BLaER1 treated with 17β-estradiol and CSF1 and Interleukin-3, amounts not matched to agents 10 nM and 100 nM (cell line): ENCODE results near the gene XYLB.

Experiments used
- H3K27ac ChIP-seq, 11 experiments: shearing (Covaris generic); formaldehyde crosslinking; 2 replicates each; pipeline ENCODE4 v1.8.1; 2022
- H3K27me3 ChIP-seq, 11 experiments: shearing (Covaris generic); formaldehyde crosslinking; 2 replicates each; pipeline ENCODE4 v1.8.1; 2022
- H3K36me3 ChIP-seq, 11 experiments: shearing (Covaris generic); formaldehyde crosslinking; 2 replicates each; pipeline ENCODE4 v1.8.1; 2022
- H3K4me1 ChIP-seq, 10 experiments: shearing (Covaris generic); formaldehyde crosslinking; 2 replicates each; pipeline ENCODE4 v1.8.1; 2022
- H3K4me2 ChIP-seq, 11 experiments: shearing (Covaris generic); formaldehyde crosslinking; 2 replicates each; pipeline ENCODE4 v1.8.1; 2022
- H3K4me3 ChIP-seq, 10 experiments: shearing (Covaris generic); formaldehyde crosslinking; 2 replicates each; pipeline ENCODE4 v1.8.1; 2022
- H3K9ac ChIP-seq, 11 experiments: shearing (Covaris generic); formaldehyde crosslinking; 2 replicates each; pipeline ENCODE4 v1.8.1; 2022
- H3K9me3 ChIP-seq, 11 experiments: shearing (Covaris generic); formaldehyde crosslinking; replicated peaks in 1 of 11; 2 replicates each; pipeline ENCODE4 v1.8.1; 2022
- H4K20me1 ChIP-seq, 11 experiments: shearing (Covaris generic); formaldehyde crosslinking; 2 replicates each; pipeline ENCODE4 v1.8.1; 2022
- Cebpa-rat ChIP-seq, 11 experiments: shearing (Covaris generic); IDR thresholded peaks; 2 replicates each; pipeline ENCODE4 v1.8.1; 2022

XYLB gene

GRCh38 chr3:38457111-38458003 is 110.8 kb downstream of the XYLB start:
- Histone ChIP-seq H3K4me1 (peaks cover 30 to 54% (median 40%) of the 10 kb centered on the region in 10 experiments), H3K27me3 (no peaks in the 10 kb centered on the region), H3K27ac (no peak overlapping the region), H3K9me3 (peaks cover 0 to 18% (median 2%) of the 10 kb centered on the region in 11 experiments; a peak in 4 of 22 replicates), H3K4me2 (peak overlapping the region in 4 of 11 experiments; percentile 14 to 70 (median 38); a peak in 6 of 22 replicates), H3K9ac (no peak overlapping the region), H4K20me1 (peaks cover 19 to 62% (median 56%) of the 10 kb centered on the region in 11 experiments; a peak in 21 of 22 replicates), H3K4me3 (no peak overlapping the region), H3K36me3 (peaks cover 0 to 13% (median 6%) of the 10 kb centered on the region in 11 experiments; a peak in 7 of 22 replicates)
- no peak for TF ChIP-seq Cebpa-rat (IDR thresholded peaks at IDR 0.05)

- TF ChIP-seq Cebpa-rat (IDR thresholded peaks at IDR 0.05), result no peak
- Histone ChIP-seq H3K27ac (no peak overlapping the region), H3K27me3 (no peaks in the 10 kb centered on the region), H3K9me3 (peaks cover 5 to 32% (median 17%) of the 10 kb centered on the region in 11 experiments; a peak in 17 of 22 replicates), H3K4me2 (peak overlapping the region; percentile 6 to 57 (median 32); a peak in 12 of 22 replicates), H3K9ac (no peak overlapping the region), H4K20me1 (peaks cover 16 to 74% (median 57%) of the 10 kb centered on the region in 11 experiments; a peak in 21 of 22 replicates), H3K4me1 (peaks cover 25 to 54% (median 34%) of the 10 kb centered on the region in 10 experiments), H3K36me3 (peaks cover 0 to 27% (median 12%) of the 10 kb centered on the region in 11 experiments; a peak in 11 of 22 replicates), H3K4me3 (no peak overlapping the region)
Measured at GRCh38 chr3:38458796-38459498, 112.4 kb downstream of the XYLB start.

GRCh38 chr3:38459499-38460048 is 113.0 kb downstream of the XYLB start:
- Histone ChIP-seq H3K9me3 (peaks cover 7 to 38% (median 23%) of the 10 kb centered on the region in 11 experiments; a peak in 19 of 22 replicates), H4K20me1 (peaks cover 16 to 74% (median 57%) of the 10 kb centered on the region in 11 experiments; a peak in 21 of 22 replicates), H3K4me2 (peak overlapping the region; percentile 6 to 57 (median 32); a peak in 15 of 22 replicates), H3K4me3 (no peak overlapping the region), H3K36me3 (peaks cover 0 to 30% (median 12%) of the 10 kb centered on the region in 11 experiments; a peak in 11 of 22 replicates), H3K9ac (no peak overlapping the region), H3K27me3 (no peaks in the 10 kb centered on the region), H3K4me1 (peaks cover 25 to 54% (median 33%) of the 10 kb centered on the region in 10 experiments), H3K27ac (no peak overlapping the region)
- no peak for TF ChIP-seq Cebpa-rat (IDR thresholded peaks at IDR 0.05)

GRCh38 chr3:38460377-38461270 is 114.0 kb downstream of the XYLB start:
- H3K27me3 ChIP-seq, result no peaks in the 10 kb centered on the region
- peak overlapping the region; percentile 16 to 46 (median 37); a peak in 17 of 22 replicates for H3K4me2 ChIP-seq
- H3K27ac ChIP-seq, result no peak overlapping the region
- H3K4me1 ChIP-seq, result peaks cover 24 to 53% (median 32%) of the 10 kb centered on the region in 10 experiments
- peaks cover 12 to 72% (median 54%) of the 10 kb centered on the region in 11 experiments; a peak in 21 of 22 replicates for H4K20me1 ChIP-seq
- no peak overlapping the region for H3K9ac ChIP-seq
- peaks cover 0 to 36% (median 12%) of the 10 kb centered on the region in 11 experiments; a peak in 12 of 22 replicates for H3K36me3 ChIP-seq
- peaks cover 14 to 49% (median 34%) of the 10 kb centered on the region in 11 experiments; a peak in 21 of 22 replicates for H3K9me3 ChIP-seq
- H3K4me3 ChIP-seq, result no peak overlapping the region
- no peak for TF ChIP-seq Cebpa-rat (IDR thresholded peaks at IDR 0.05)
